H1 (cell line): ENCODE measurements around the gene INPP4B. TPM values are rescaled to one million over a fixed set of nuclear protein-coding genes. Genes with fewer than 3 reads are reported as not detected.
A peak's percentile ranks its signal among the peaks of the same experiment; 100 is the strongest.

Experiments used
- CTCF ChIA-PET: fragments of 300-600 bp; sonication (Branson Sonifier 250); formaldehyde crosslinking; loops from one replicate; lab custom pipeline; 2021; ENCODE audit not compliant: partially characterized antibody; lab: Charles Lee
- POLR2A ChIA-PET: fragments of 300-600 bp; sonication (Branson Sonifier 250); formaldehyde crosslinking; loops from one replicate; lab custom pipeline; 2021; ENCODE audit warnings: inconsistent platforms; ENCODE audit not compliant: partially characterized antibody; lab: Charles Lee
- DNase-seq, 2 experiments: peaks; one replicate each; pipeline versions ENCODE4 v3.0.0 to v3.0.0-alpha.2; 2010 to 2022; ENCODE audit warnings: low spot score in 2 of 2, low read depth in 1 of 2, mixed read lengths in 1 of 2
- FAIRE-seq: peaks from 2 replicates; lab custom pipeline; 2011; peaks lifted over from hg19 to GRCh38; lab: Jason Lieb, UNC
- H2AFZ ChIP-seq: 2 replicates; pipeline ENCODE4 v1.8.1; 2012; ENCODE audit warnings: low read length, inconsistent platforms
- H2AK5ac ChIP-seq: 2 replicates; pipeline ENCODE4 v1.6.1; 2013; ENCODE audit warnings: low read depth, low read length
- H2BK120ac ChIP-seq: replicated peaks from 2 replicates; pipeline ENCODE3; 2013; ENCODE audit warnings: low read depth, low read length, inconsistent platforms
- H2BK12ac ChIP-seq: 2 replicates; pipeline ENCODE4 v1.6.1; 2013; ENCODE audit warnings: low read depth, low read length
- H2BK15ac ChIP-seq: 2 replicates; pipeline ENCODE4 v1.6.1; 2013; ENCODE audit warnings: low read length
- H2BK20ac ChIP-seq: 2 replicates; pipeline ENCODE4 v1.6.1; 2013; ENCODE audit warnings: low read length
- H2BK5ac ChIP-seq: 2 replicates; pipeline ENCODE4 v1.6.1; 2013; ENCODE audit warnings: low read depth, low read length
- H3K14ac ChIP-seq: 2 replicates; pipeline ENCODE4 v1.6.1; 2013; ENCODE audit warnings: inconsistent platforms; ENCODE audit not compliant: insufficient read length
- H3K18ac ChIP-seq: 2 replicates; pipeline ENCODE4 v1.6.1; 2013; ENCODE audit warnings: low read length; ENCODE audit errors: extremely low read depth
- H3K23ac ChIP-seq: 2 replicates; pipeline ENCODE4 v1.6.1; 2013; ENCODE audit warnings: inconsistent platforms; ENCODE audit not compliant: insufficient read length
- H3K23me2 ChIP-seq: 2 replicates; pipeline ENCODE4 v1.6.1; 2013; ENCODE audit warnings: low read depth, low read length
- H3K27ac ChIP-seq: 2 replicates; pipeline ENCODE4 v1.6.1; 2011; ENCODE audit warnings: low read depth, low read length, inconsistent platforms
- H3K27me3 ChIP-seq, 4 experiments: replicated peaks in 1 of 4; 1 replicate in 1 of 4; 2 replicates in 3 of 4; pipeline versions ENCODE4 v1.6.1 to v1.8.1; 2011 to 2013; ENCODE audit warnings: low read length in 3 of 4, mild to moderate bottlenecking in 3 of 4, inconsistent platforms in 2 of 4, mixed read lengths in 2 of 4, moderate library complexity in 1 of 4; ENCODE audit not compliant: control insufficient read depth in 3 of 4, insufficient read depth in 3 of 4; ENCODE audit errors: extremely low read depth in 1 of 4
- H3K36me3 ChIP-seq, 4 experiments: 2 replicates each; pipeline versions ENCODE4 v1.6.1 to v1.8.1; 2011 to 2013; ENCODE audit warnings: mild to moderate bottlenecking in 4 of 4, low read length in 3 of 4, moderate library complexity in 2 of 4, control low read depth in 1 of 4, inconsistent platforms in 1 of 4; ENCODE audit not compliant: insufficient read depth in 4 of 4, control insufficient read depth in 2 of 4
- H3K4ac ChIP-seq: replicated peaks from 2 replicates; pipeline ENCODE3; 2013; ENCODE audit warnings: low read length, low read depth, mixed read lengths, inconsistent platforms; ENCODE audit not compliant: insufficient read length
- H3K4me1 ChIP-seq, 4 experiments: replicated peaks in 1 of 4; 1 replicate in 1 of 4; 2 replicates in 3 of 4; pipeline versions ENCODE4 v1.6.1 to v1.8.1; 2011 to 2013; ENCODE audit warnings: low read length in 3 of 4, inconsistent platforms in 2 of 4, mixed read lengths in 1 of 4; ENCODE audit not compliant: insufficient read depth in 4 of 4, control insufficient read depth in 3 of 4
- H3K4me2 ChIP-seq, 2 experiments: 2 replicates each; pipeline versions ENCODE4 v1.6.1 to v1.8.1; 2011 to 2013; ENCODE audit warnings: low read depth in 2 of 2, low read length in 2 of 2, control low read depth in 1 of 2, inconsistent platforms in 1 of 2, mild to moderate bottlenecking in 1 of 2; ENCODE audit not compliant: insufficient read depth in 1 of 2
- H3K4me3 ChIP-seq, 4 experiments: fragments of 200-600, 300-600 bp in 1 of 4; sonication (generic), shearing (Covaris generic), sonication (Bioruptor Twin) in 1 of 4; 2 replicates each; pipeline versions ENCODE4 v1.5.1 to v1.8.1; 2011 to 2016; ENCODE audit warnings: low read length in 4 of 4, low read depth in 3 of 4, control low read depth in 2 of 4, inconsistent platforms in 2 of 4, mild to moderate bottlenecking in 2 of 4, mixed read lengths in 1 of 4, moderate library complexity in 1 of 4; ENCODE audit not compliant: insufficient read depth in 2 of 4; ENCODE audit errors: extremely low read depth in 1 of 4
- H3K56ac ChIP-seq: replicated peaks from 2 replicates; pipeline ENCODE3; 2013; ENCODE audit warnings: low read depth, mild to moderate bottlenecking, mixed read lengths, low read length, inconsistent platforms; ENCODE audit not compliant: insufficient read length
- H3K79me1 ChIP-seq: 2 replicates; pipeline ENCODE4 v1.6.1; 2013; ENCODE audit warnings: low read depth, low read length, control low read depth
- H3K79me2 ChIP-seq, 2 experiments: 2 replicates each; pipeline versions ENCODE4 v1.6.1 to v1.8.1; 2012 to 2013; ENCODE audit warnings: low read length in 2 of 2, mild to moderate bottlenecking in 2 of 2, inconsistent platforms in 1 of 2; ENCODE audit not compliant: insufficient read depth in 2 of 2, control insufficient read depth in 1 of 2
- H3K9ac ChIP-seq, 4 experiments: replicated peaks in 1 of 4; 1 replicate in 1 of 4; 2 replicates in 3 of 4; pipeline versions ENCODE4 v1.6.1 to v1.8.1; 2011 to 2013; ENCODE audit warnings: low read depth in 3 of 4, low read length in 3 of 4, control low read depth in 2 of 4, mild to moderate bottlenecking in 2 of 4, moderate library complexity in 2 of 4, inconsistent platforms in 1 of 4; ENCODE audit errors: extremely low read depth in 1 of 4
- H3K9me3 ChIP-seq, 2 experiments: 2 replicates each; pipeline versions ENCODE4 v1.6.1 to v1.8.1; 2012 to 2013; ENCODE audit warnings: mild to moderate bottlenecking in 2 of 2, moderate library complexity in 2 of 2, control low read depth in 1 of 2, inconsistent platforms in 1 of 2, low read depth in 1 of 2, low read length in 1 of 2, mixed read lengths in 1 of 2; ENCODE audit not compliant: insufficient read depth in 2 of 2
- H4K20me1 ChIP-seq, 2 experiments: replicated peaks in 1 of 2; 2 replicates each; pipeline versions ENCODE3 to v1.8.1; 2011 to 2013; ENCODE audit warnings: inconsistent platforms in 2 of 2, low read length in 2 of 2, mild to moderate bottlenecking in 1 of 2; ENCODE audit not compliant: insufficient read depth in 2 of 2, control insufficient read depth in 1 of 2
- H4K5ac ChIP-seq: 2 replicates; pipeline ENCODE4 v1.6.1; 2013; ENCODE audit warnings: low read length, low read depth, mixed read lengths, inconsistent platforms; ENCODE audit not compliant: insufficient read length
- H4K8ac ChIP-seq: 2 replicates; pipeline ENCODE4 v1.8.0; 2013; ENCODE audit warnings: mild to moderate bottlenecking, moderate library complexity, low read length, inconsistent platforms; ENCODE audit not compliant: insufficient read depth; ENCODE audit errors: extremely low read depth
- H4K91ac ChIP-seq: replicated peaks from 2 replicates; pipeline ENCODE3; 2013; ENCODE audit warnings: low read length, mixed read lengths, inconsistent platforms; ENCODE audit not compliant: insufficient read length
- GABPA ChIP-seq: IDR thresholded peaks from 2 replicates; pipeline ENCODE4 v1.6.1; 2011; ENCODE audit warnings: mild to moderate bottlenecking, low read length, moderate library complexity, borderline replicate concordance; ENCODE audit not compliant: insufficient read depth
- TAF1 ChIP-seq: IDR thresholded peaks from 2 replicates; pipeline ENCODE4 v1.6.1; 2011; ENCODE audit warnings: mild to moderate bottlenecking, low read depth, low read length
- WGBS, 2 experiments: shearing (Covaris generic) in 1 of 2; methylation state at CpG; one replicate each; pipeline versions ENCODE4 v1.1.6 to v1.1.7; 2013 to 2015; ENCODE audit warnings: low lambda C conversion rate in 2 of 2, mixed read lengths in 2 of 2, inconsistent platforms in 1 of 2, low coverage in 1 of 2, missing lambda C conversion rate in 1 of 2; ENCODE audit not compliant: insufficient replicate concordance in 2 of 2, insufficient coverage in 1 of 2, insufficient read length in 1 of 2; ENCODE audit errors: extremely low coverage in 1 of 2, missing lambda C conversion rate in 1 of 2; 5-methylcytosine and 5-hydroxymethylcytosine counted together
- polyA plus RNA-seq, 7 experiments: library from polyadenylated mRNA; depleted of rRNA in 3 of 7; stranded (reverse) in 5 of 7; unstranded in 2 of 7; fragments of >200 nt in 5 of 7; fragments of 200-250 nt in 2 of 7; gene quantifications; 1 replicate in 5 of 7; 2 replicates in 1 of 7; 4 replicates in 1 of 7; pipeline versions ENCODE4 v1.2.1 to v1.2.3, GENCODE V29; 2011 to 2013; ENCODE audit warnings: missing spikeins in 2 of 7, mixed read lengths in 2 of 7
- total RNA-seq: library from RNA; stranded (reverse); fragmentation: NEBNext Ultra II Directional; extraction: Animal tissue kit (Norgen Biotek cat#: 25700); gene quantifications from 2 replicates; pipeline ENCODE4 v1.2.1, GENCODE V29; 2021

The INPP4B gene
- total and polyA plus RNA-seq, 2 of the 8 experiments (the other 6 are each of a cell fraction or from before 2014, with no cell fraction given) = 0.11 to 0.54 TPM

DNA sequence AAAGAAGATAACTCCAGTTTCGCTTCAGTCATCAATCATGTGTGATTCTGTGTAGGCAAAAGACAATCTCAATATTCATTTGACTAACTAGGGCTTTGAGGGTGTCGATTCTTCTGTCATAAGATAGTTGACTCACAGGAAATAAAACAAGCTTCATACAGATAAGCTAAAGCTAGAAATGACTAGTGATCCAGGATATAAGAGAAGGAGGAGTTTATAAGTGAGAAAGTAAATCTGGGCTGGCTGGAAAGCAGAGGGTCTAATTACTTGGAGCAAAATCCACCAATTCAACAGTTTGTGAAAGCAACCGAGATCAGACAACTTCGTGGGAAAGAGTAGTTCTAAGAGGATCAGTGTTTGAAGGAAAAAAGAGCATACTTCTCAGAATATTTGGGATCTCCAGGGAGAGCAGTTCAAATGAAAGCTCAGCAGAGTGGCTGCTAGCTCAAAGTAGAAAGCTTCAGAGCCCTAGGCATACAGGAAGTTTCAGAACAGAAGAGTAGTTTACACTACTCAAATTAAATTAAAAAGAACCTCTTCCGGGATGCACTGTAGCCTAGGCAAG is 429.3 kb downstream of the INPP4B start:
- H3K23me2 ChIP-seq = no peaks in the 10 kb centered on the region
- H2BK120ac ChIP-seq = no peak overlapping the region
- H3K79me2 ChIP-seq = no peaks in the 10 kb centered on the region
- H3K56ac ChIP-seq = no peak overlapping the region
- H3K4me3 ChIP-seq = no peak overlapping the region
- no peaks in the 10 kb centered on the region for H3K79me1 ChIP-seq
- H3K4ac ChIP-seq = no peak overlapping the region
- ChIA-PET CTCF (no interaction called here), POLR2A (interaction anchor here (1.0 to 1.5 kb wide), 2 partner anchors 11 to 13 kb away, joined by 3 to 7 read pairs; no protein-coding TSS in a partner anchor)
- H3K9me3 ChIP-seq = no peaks in the 10 kb centered on the region
- H4K5ac ChIP-seq = no peak overlapping the region
- H4K8ac ChIP-seq = no peak overlapping the region
- peaks cover 0 to 4% (median 1%) of the 10 kb centered on the region in 4 experiments; a peak in 2 of 7 replicates for H3K4me1 ChIP-seq
- H3K4me2 ChIP-seq = no peak overlapping the region
- H2BK15ac ChIP-seq = no peak overlapping the region
- FAIRE-seq = no peak
- H2AFZ ChIP-seq = peak overlapping the region; percentile 84
- H4K20me1 ChIP-seq = no peaks in the 10 kb centered on the region
- no peak overlapping the region for H3K9ac ChIP-seq
- no peaks in the 10 kb centered on the region for H3K27me3 ChIP-seq
- H2BK20ac ChIP-seq = no peak overlapping the region
- H3K18ac ChIP-seq = no peak overlapping the region
- no peak overlapping the region for H3K14ac ChIP-seq
- no peaks in the 10 kb centered on the region for H3K36me3 ChIP-seq
- H3K23ac ChIP-seq = no peak overlapping the region
- no peak overlapping the region for H4K91ac ChIP-seq
- TF ChIP-seq TAF1 = no peak
- no peak for TF ChIP-seq GABPA
- no peak overlapping the region for H3K27ac ChIP-seq
- no peak overlapping the region for H2BK5ac ChIP-seq
- no peak overlapping the region for H2AK5ac ChIP-seq
- no peak overlapping the region for H2BK12ac ChIP-seq
- 93% methylated on average over 5 of the region's 5 CpGs; no CpG with 5 or more reads in 1 of the 2 experiments for WGBS, 2 experiments
- no peak for DNase-seq
